ENCODE data around the gene C1orf115. TPM values are rescaled to one million over a fixed set of nuclear protein-coding genes. Genes with fewer than 3 reads are reported as not detected.

C1orf115 gene
- total RNA-seq, 1 donor from 2014 or later = 9.4 TPM

- Histone ChIP-seq H3K9ac (ENCODE audit: low read depth in 1 of 3, low read length in 3 of 3) (no peak overlapping the region), H3K36me3 (ENCODE audit: control insufficient read depth in 3 of 3, insufficient read depth in 3 of 3, low read length in 3 of 3) (peaks cover 3 to 7% (median 3%) of the 10 kb centered on the region in 3 donors), H3K9me3 (ENCODE audit: control insufficient read depth in 3 of 3, low read length in 3 of 3) (no peaks in the 10 kb centered on the region)
Measured at GRCh38 chr1:220700556-220701179, 10.5 kb downstream of the C1orf115 start.

GRCh38 chr1:220701974-220702373 lies 11.8 kb downstream of the C1orf115 start:
- H3K9ac ChIP-seq (ENCODE audit: low read depth in 1 of 3, low read length in 3 of 3) = no peak overlapping the region
- H3K9me3 ChIP-seq (ENCODE audit: control insufficient read depth in 3 of 3, low read length in 3 of 3) = no peaks in the 10 kb centered on the region
- H3K27me3 ChIP-seq (ENCODE audit: control insufficient read depth in 3 of 3, insufficient read depth in 3 of 3, low read length in 3 of 3) = no peaks in the 10 kb centered on the region
- H3K36me3 ChIP-seq (ENCODE audit: control insufficient read depth in 3 of 3, insufficient read depth in 3 of 3, low read length in 3 of 3) = peaks cover under 1 to 3% (median 3%) of the 10 kb centered on the region in 3 donors
- peaks cover 0 to 25% (median 24%) of the 10 kb centered on the region in 3 donors for H3K4me1 ChIP-seq (ENCODE audit: control insufficient read depth in 3 of 3, insufficient read depth in 3 of 3, low read length in 3 of 3)
- no peak overlapping the region for H3K27ac ChIP-seq (ENCODE audit: low read depth, low read length)
- H3K4me3 ChIP-seq (ENCODE audit: low read length in 3 of 3) = no peak overlapping the region

More at GRCh38 chr1:220700556-220701179, 10.5 kb downstream of the C1orf115 start:
- peaks cover 0 to 25% (median 24%) of the 10 kb centered on the region in 3 donors for H3K4me1 ChIP-seq (ENCODE audit: control insufficient read depth in 3 of 3, insufficient read depth in 3 of 3, low read length in 3 of 3)
- H3K4me3 ChIP-seq (ENCODE audit: low read length in 3 of 3) = no peak overlapping the region
- H3K27me3 ChIP-seq (ENCODE audit: control insufficient read depth in 3 of 3, insufficient read depth in 3 of 3, low read length in 3 of 3) = no peaks in the 10 kb centered on the region
- H3K27ac ChIP-seq (ENCODE audit: low read depth, low read length) = peak overlapping the region; percentile 13

- peaks cover 0 to 25% (median 24%) of the 10 kb centered on the region in 3 donors for H3K4me1 ChIP-seq (ENCODE audit: control insufficient read depth in 3 of 3, insufficient read depth in 3 of 3, low read length in 3 of 3)
- peak overlapping the region in 2 of 3 donors; percentile 9 to 45 for H3K9ac ChIP-seq (ENCODE audit: low read depth in 1 of 3, low read length in 3 of 3)
- H3K27me3 ChIP-seq (ENCODE audit: control insufficient read depth in 3 of 3, insufficient read depth in 3 of 3, low read length in 3 of 3) = no peaks in the 10 kb centered on the region
- no peak overlapping the region for H3K27ac ChIP-seq (ENCODE audit: low read depth, low read length)
- H3K4me3 ChIP-seq (ENCODE audit: low read length in 3 of 3) = no peak overlapping the region
- no peaks in the 10 kb centered on the region for H3K9me3 ChIP-seq (ENCODE audit: control insufficient read depth in 3 of 3, low read length in 3 of 3)
- peaks cover 0 to under 1% (median under 1%) of the 10 kb centered on the region in 3 donors for H3K36me3 ChIP-seq (ENCODE audit: control insufficient read depth in 3 of 3, insufficient read depth in 3 of 3, low read length in 3 of 3)
Measured at GRCh38 chr1:220702733-220703270, 12.6 kb downstream of the C1orf115 start.

GRCh38 chr1:220703305-220703704 lies 13.1 kb downstream of the C1orf115 start:
- H3K9ac ChIP-seq (ENCODE audit: low read depth in 1 of 3, low read length in 3 of 3) = peak overlapping the region in 2 of 3 donors; percentile 9 to 45
- no peaks in the 10 kb centered on the region for H3K36me3 ChIP-seq (ENCODE audit: control insufficient read depth in 3 of 3, insufficient read depth in 3 of 3, low read length in 3 of 3)
- H3K27me3 ChIP-seq (ENCODE audit: control insufficient read depth in 3 of 3, insufficient read depth in 3 of 3, low read length in 3 of 3) = no peaks in the 10 kb centered on the region
- no peaks in the 10 kb centered on the region for H3K9me3 ChIP-seq (ENCODE audit: control insufficient read depth in 3 of 3, low read length in 3 of 3)
- H3K27ac ChIP-seq (ENCODE audit: low read depth, low read length) = no peak overlapping the region
- H3K4me3 ChIP-seq (ENCODE audit: low read length in 3 of 3) = no peak overlapping the region
- H3K4me1 ChIP-seq (ENCODE audit: control insufficient read depth in 3 of 3, insufficient read depth in 3 of 3, low read length in 3 of 3) = peaks cover 0 to 25% (median 24%) of the 10 kb centered on the region in 3 donors

- Histone ChIP-seq H3K27ac (ENCODE audit: low read depth, low read length) (no peak overlapping the region), H3K9me3 (ENCODE audit: control insufficient read depth in 3 of 3, low read length in 3 of 3) (no peaks in the 10 kb centered on the region), H3K4me1 (ENCODE audit: control insufficient read depth in 3 of 3, insufficient read depth in 3 of 3, low read length in 3 of 3) (peaks cover 0 to 20% (median 17%) of the 10 kb centered on the region in 3 donors), H3K4me3 (ENCODE audit: low read length in 3 of 3) (no peak overlapping the region), H3K9ac (ENCODE audit: low read depth in 1 of 3, low read length in 3 of 3) (no peak overlapping the region), H3K27me3 (ENCODE audit: control insufficient read depth in 3 of 3, insufficient read depth in 3 of 3, low read length in 3 of 3) (no peaks in the 10 kb centered on the region), H3K36me3 (ENCODE audit: control insufficient read depth in 3 of 3, insufficient read depth in 3 of 3, low read length in 3 of 3) (no peaks in the 10 kb centered on the region)
Measured at GRCh38 chr1:220705782-220706181, 15.6 kb downstream of the C1orf115 start.

GRCh38 chr1:220706480-220706879 lies 16.3 kb downstream of the C1orf115 start:
- H3K36me3 ChIP-seq (ENCODE audit: control insufficient read depth in 3 of 3, insufficient read depth in 3 of 3, low read length in 3 of 3) = no peaks in the 10 kb centered on the region
- no peak overlapping the region for H3K9ac ChIP-seq (ENCODE audit: low read depth in 1 of 3, low read length in 3 of 3)
- H3K27ac ChIP-seq (ENCODE audit: low read depth, low read length) = no peak overlapping the region
- H3K4me3 ChIP-seq (ENCODE audit: low read length in 3 of 3) = no peak overlapping the region
- no peaks in the 10 kb centered on the region for H3K9me3 ChIP-seq (ENCODE audit: control insufficient read depth in 3 of 3, low read length in 3 of 3)
- no peaks in the 10 kb centered on the region for H3K27me3 ChIP-seq (ENCODE audit: control insufficient read depth in 3 of 3, insufficient read depth in 3 of 3, low read length in 3 of 3)
- peaks cover 0 to 18% (median 16%) of the 10 kb centered on the region in 3 donors for H3K4me1 ChIP-seq (ENCODE audit: control insufficient read depth in 3 of 3, insufficient read depth in 3 of 3, low read length in 3 of 3)

GRCh38 chr1:220707160-220707559 lies 17.0 kb downstream of the C1orf115 start:
- H3K27ac ChIP-seq (ENCODE audit: low read depth, low read length) = no peak overlapping the region
- H3K36me3 ChIP-seq (ENCODE audit: control insufficient read depth in 3 of 3, insufficient read depth in 3 of 3, low read length in 3 of 3) = no peaks in the 10 kb centered on the region
- H3K27me3 ChIP-seq (ENCODE audit: control insufficient read depth in 3 of 3, insufficient read depth in 3 of 3, low read length in 3 of 3) = no peaks in the 10 kb centered on the region
- no peak overlapping the region for H3K4me3 ChIP-seq (ENCODE audit: low read length in 3 of 3)
- no peaks in the 10 kb centered on the region for H3K9me3 ChIP-seq (ENCODE audit: control insufficient read depth in 3 of 3, low read length in 3 of 3)
- peaks cover 0 to 14% (median 12%) of the 10 kb centered on the region in 3 donors for H3K4me1 ChIP-seq (ENCODE audit: control insufficient read depth in 3 of 3, insufficient read depth in 3 of 3, low read length in 3 of 3)
- no peak overlapping the region for H3K9ac ChIP-seq (ENCODE audit: low read depth in 1 of 3, low read length in 3 of 3)

- Histone ChIP-seq H3K36me3 (ENCODE audit: control insufficient read depth in 3 of 3, insufficient read depth in 3 of 3, low read length in 3 of 3) (no peaks in the 10 kb centered on the region), H3K9ac (ENCODE audit: low read depth in 1 of 3, low read length in 3 of 3) (no peak overlapping the region), H3K27me3 (ENCODE audit: control insufficient read depth in 3 of 3, insufficient read depth in 3 of 3, low read length in 3 of 3) (no peaks in the 10 kb centered on the region), H3K4me3 (ENCODE audit: low read length in 3 of 3) (no peak overlapping the region), H3K9me3 (ENCODE audit: control insufficient read depth in 3 of 3, low read length in 3 of 3) (no peaks in the 10 kb centered on the region), H3K4me1 (ENCODE audit: control insufficient read depth in 3 of 3, insufficient read depth in 3 of 3, low read length in 3 of 3) (peaks cover 0 to 6% (median 4%) of the 10 kb centered on the region in 3 donors), H3K27ac (ENCODE audit: low read depth, low read length) (no peak overlapping the region)
Measured at GRCh38 chr1:220708244-220708643, 18.1 kb downstream of the C1orf115 start.

- H3K27ac ChIP-seq (ENCODE audit: low read depth, low read length) = no peak overlapping the region
- H3K4me1 ChIP-seq (ENCODE audit: control insufficient read depth in 3 of 3, insufficient read depth in 3 of 3, low read length in 3 of 3) = no peaks in the 10 kb centered on the region
- no peak overlapping the region for H3K4me3 ChIP-seq (ENCODE audit: low read length in 3 of 3)
- no peaks in the 10 kb centered on the region for H3K36me3 ChIP-seq (ENCODE audit: control insufficient read depth in 3 of 3, insufficient read depth in 3 of 3, low read length in 3 of 3)
- H3K9ac ChIP-seq (ENCODE audit: low read depth in 1 of 3, low read length in 3 of 3) = no peak overlapping the region
- H3K9me3 ChIP-seq (ENCODE audit: control insufficient read depth in 3 of 3, low read length in 3 of 3) = no peaks in the 10 kb centered on the region
- no peaks in the 10 kb centered on the region for H3K27me3 ChIP-seq (ENCODE audit: control insufficient read depth in 3 of 3, insufficient read depth in 3 of 3, low read length in 3 of 3)
Measured at GRCh38 chr1:220708936-220709801, 19.0 kb downstream of the C1orf115 start.

- Histone ChIP-seq H3K4me3 (ENCODE audit: low read length in 3 of 3) (no peak overlapping the region), H3K27me3 (ENCODE audit: control insufficient read depth in 3 of 3, insufficient read depth in 3 of 3, low read length in 3 of 3) (peaks cover 0 to 2% (median 0%) of the 10 kb centered on the region in 3 donors), H3K4me1 (ENCODE audit: control insufficient read depth in 3 of 3, insufficient read depth in 3 of 3, low read length in 3 of 3) (no peaks in the 10 kb centered on the region), H3K36me3 (ENCODE audit: control insufficient read depth in 3 of 3, insufficient read depth in 3 of 3, low read length in 3 of 3) (no peaks in the 10 kb centered on the region), H3K27ac (ENCODE audit: low read depth, low read length) (no peak overlapping the region), H3K9me3 (ENCODE audit: control insufficient read depth in 3 of 3, low read length in 3 of 3) (peaks cover 0 to 5% (median 4%) of the 10 kb centered on the region in 3 donors), H3K9ac (ENCODE audit: low read depth in 1 of 3, low read length in 3 of 3) (no peak overlapping the region)
Measured at GRCh38 chr1:220710333-220710732, 20.2 kb downstream of the C1orf115 start.
